HG02885 (cell line): ENCODE data around the gene MRPL54.

Source experiments
- ATAC-seq: cut with Tn5 transposase; IDR thresholded peaks from one replicate; pipeline ENCODE4 v1.9.1; 2021; ENCODE audit warnings: mild to moderate bottlenecking; ENCODE audit not compliant: unreplicated experiment, poor library complexity

MRPL54 gene

GRCh38 chr19:3782903-3783302, 20.4 kb downstream of the MRPL54 start:
- no peak for ATAC-seq

- ATAC-seq = no peak
Measured at GRCh38 chr19:3783660-3784584, 21.4 kb downstream of the MRPL54 start.

GRCh38 chr19:3784607-3785450, 22.3 kb downstream of the MRPL54 start:
- no peak for ATAC-seq

- no peak for ATAC-seq
Measured at GRCh38 chr19:3785451-3785937, 23.0 kb downstream of the MRPL54 start.

- no peak for ATAC-seq
Measured at GRCh38 chr19:3785938-3786824, 23.7 kb downstream of the MRPL54 start, which contains the start of gene MATK. MATK (minus strand) TSS chr19:3786381; CDS start chr19:3785135, 1,246 bp downstream.

- ATAC-seq = no peak
Measured at GRCh38 chr19:3788996-3789778, 26.7 kb downstream of the MRPL54 start.

GRCh38 chr19:3790209-3790734, 27.8 kb downstream of the MRPL54 start:
- no peak for ATAC-seq

- no peak for ATAC-seq
Measured at GRCh38 chr19:3790941-3791340, 28.5 kb downstream of the MRPL54 start.

GRCh38 chr19:3792114-3792513, 29.6 kb downstream of the MRPL54 start:
- no peak for ATAC-seq

GRCh38 chr19:3793799-3794198, 31.3 kb downstream of the MRPL54 start:
- no peak for ATAC-seq

GRCh38 chr19:3796358-3796757, 33.9 kb downstream of the MRPL54 start:
- ATAC-seq = no peak

- no peak for ATAC-seq
Measured at GRCh38 chr19:3798137-3798536, 35.7 kb downstream of the MRPL54 start.

GRCh38 chr19:3800996-3801395, 38.5 kb downstream of the MRPL54 start:
- ATAC-seq = no peak

GRCh38 chr19:3801412-3802096, 39.1 kb downstream of the MRPL54 start:
- ATAC-seq = no peak

- no peak for ATAC-seq
Measured at GRCh38 chr19:3803114-3803888, 40.8 kb downstream of the MRPL54 start.

- no peak for ATAC-seq
Measured at GRCh38 chr19:3803986-3804385, 41.5 kb downstream of the MRPL54 start.

- no peak for ATAC-seq
Measured at GRCh38 chr19:3804429-3804828, 41.9 kb downstream of the MRPL54 start.

- ATAC-seq = no peak
Measured at GRCh38 chr19:3805859-3806258, 43.4 kb downstream of the MRPL54 start.
